ENCODE data around the gene FLII.
A peak's percentile ranks its signal among the peaks of the same experiment; 100 is the strongest.
"Not testable (repeated sequence)": the region's sequence is repeated elsewhere in the genome, so short reads cannot be mapped to it uniquely, and the experiment has no call there.

FLII gene

GRCh38 chr17:18226284-18226945 is 32.1 kb downstream of the FLII start:
- Histone ChIP-seq H3K36me3 (ENCODE audit: insufficient read depth, low read length) (no peaks in the 10 kb centered on the region), H3K4me1 (ENCODE audit: insufficient read depth, low read length) (peaks cover 6% of the 10 kb centered on the region), H3K9ac (ENCODE audit: low read depth, low read length) (peak overlapping the region; percentile 99), H3K9me3 (ENCODE audit: control insufficient read depth, insufficient read depth, low read length) (no peaks in the 10 kb centered on the region)

GRCh38 chr17:18225642-18226283 is 32.8 kb downstream of the FLII start:
- no peaks in the 10 kb centered on the region for H3K36me3 ChIP-seq (ENCODE audit: insufficient read depth, low read length)
- peaks cover 6% of the 10 kb centered on the region for H3K4me1 ChIP-seq (ENCODE audit: insufficient read depth, low read length)
- no peaks in the 10 kb centered on the region for H3K9me3 ChIP-seq (ENCODE audit: control insufficient read depth, insufficient read depth, low read length)
- peak overlapping the region; percentile 99 for H3K9ac ChIP-seq (ENCODE audit: low read depth, low read length)

GRCh38 chr17:18225121-18225641 is 33.4 kb downstream of the FLII start, which contains the start of gene LLGL1:
TSS of gene LLGL1 (plus strand) at chr17:18225635. CDS start at chr17:18225683, 48 bp downstream.
- Histone ChIP-seq H3K9ac (ENCODE audit: low read depth, low read length) (peak within 1 kb of the TSS; percentile 99), H3K4me1 (ENCODE audit: insufficient read depth, low read length) (peaks cover 6% of the 10 kb centered on the region), H3K36me3 (ENCODE audit: insufficient read depth, low read length) (no peaks in the 10 kb centered on the region), H3K9me3 (ENCODE audit: control insufficient read depth, insufficient read depth, low read length) (no peaks in the 10 kb centered on the region)

GRCh38 chr17:18224387-18225120 is 34.0 kb downstream of the FLII start:
- no peaks in the 10 kb centered on the region for H3K9me3 ChIP-seq (ENCODE audit: control insufficient read depth, insufficient read depth, low read length)
- H3K9ac ChIP-seq (ENCODE audit: low read depth, low read length), result peak overlapping the region; percentile 60
- no peaks in the 10 kb centered on the region for H3K36me3 ChIP-seq (ENCODE audit: insufficient read depth, low read length)
- peaks cover 6% of the 10 kb centered on the region for H3K4me1 ChIP-seq (ENCODE audit: insufficient read depth, low read length)

- H3K9me3 ChIP-seq (ENCODE audit: control insufficient read depth, insufficient read depth, low read length), result no peaks in the 10 kb centered on the region
- no peaks in the 10 kb centered on the region for H3K36me3 ChIP-seq (ENCODE audit: insufficient read depth, low read length)
- peak overlapping the region; percentile 60 for H3K9ac ChIP-seq (ENCODE audit: low read depth, low read length)
- peaks cover 6% of the 10 kb centered on the region for H3K4me1 ChIP-seq (ENCODE audit: insufficient read depth, low read length)
Measured at GRCh38 chr17:18224053-18224386, 34.5 kb downstream of the FLII start.

GRCh38 chr17:18218756-18219415 is 39.7 kb downstream of the FLII start:
- H3K4me1 ChIP-seq (ENCODE audit: insufficient read depth, low read length), result peaks cover 3% of the 10 kb centered on the region; the same call in 1 of the 2 replicates
- H3K36me3 ChIP-seq (ENCODE audit: insufficient read depth, low read length), result no peaks in the 10 kb centered on the region
- no peaks in the 10 kb centered on the region for H3K9me3 ChIP-seq (ENCODE audit: control insufficient read depth, insufficient read depth, low read length)
- no peak overlapping the region for H3K9ac ChIP-seq (ENCODE audit: low read depth, low read length)

- no peaks in the 10 kb centered on the region for H3K9me3 ChIP-seq (ENCODE audit: control insufficient read depth, insufficient read depth, low read length)
Measured at GRCh38 chr17:18217412-18218015, 41.0 kb downstream of the FLII start.

GRCh38 chr17:18216906-18217305 is 41.6 kb downstream of the FLII start:
- H3K4me1 ChIP-seq (ENCODE audit: insufficient read depth, low read length); H3K9ac ChIP-seq (ENCODE audit: low read depth, low read length); H3K9me3 ChIP-seq (ENCODE audit: control insufficient read depth, insufficient read depth, low read length); H3K36me3 ChIP-seq (ENCODE audit: insufficient read depth, low read length): not testable (repeated sequence)

More at GRCh38 chr17:18217412-18218015, 41.0 kb downstream of the FLII start:
- Histone ChIP-seq H3K36me3 (ENCODE audit: insufficient read depth, low read length) (no peaks in the 10 kb centered on the region), H3K9ac (ENCODE audit: low read depth, low read length) (no peak overlapping the region), H3K4me1 (ENCODE audit: insufficient read depth, low read length) (0 out of 2 replicates have a peak, but pooled peaks cover 3% of the 10 kb centered on the region)

- Histone ChIP-seq H3K9me3 (ENCODE audit: control insufficient read depth, insufficient read depth, low read length) (no peaks in the 10 kb centered on the region), H3K36me3 (ENCODE audit: insufficient read depth, low read length) (peaks cover 14% of the 10 kb centered on the region), H3K4me1 (ENCODE audit: insufficient read depth, low read length) (0 out of 2 replicates have a peak, but pooled peaks cover 3% of the 10 kb centered on the region), H3K9ac (ENCODE audit: low read depth, low read length) (no peak overlapping the region)
Measured at GRCh38 chr17:18213666-18214270, 44.8 kb downstream of the FLII start.

- Histone ChIP-seq H3K9ac (ENCODE audit: low read depth, low read length) (no peak overlapping the region), H3K4me1 (ENCODE audit: insufficient read depth, low read length) (peaks cover 5% of the 10 kb centered on the region), H3K36me3 (ENCODE audit: insufficient read depth, low read length) (peaks cover 18% of the 10 kb centered on the region), H3K9me3 (ENCODE audit: control insufficient read depth, insufficient read depth, low read length) (no peaks in the 10 kb centered on the region)
Measured at GRCh38 chr17:18208092-18208491, 50.4 kb downstream of the FLII start.

GRCh38 chr17:18206962-18207361 is 51.6 kb downstream of the FLII start:
- H3K9me3 ChIP-seq (ENCODE audit: control insufficient read depth, insufficient read depth, low read length), result no peaks in the 10 kb centered on the region
- no peak overlapping the region for H3K9ac ChIP-seq (ENCODE audit: low read depth, low read length)
- H3K4me1 ChIP-seq (ENCODE audit: insufficient read depth, low read length), result peaks cover 11% of the 10 kb centered on the region
- H3K36me3 ChIP-seq (ENCODE audit: insufficient read depth, low read length), result peaks cover 18% of the 10 kb centered on the region

- Histone ChIP-seq H3K9ac (ENCODE audit: low read depth, low read length) (no peak overlapping the region), H3K36me3 (ENCODE audit: insufficient read depth, low read length) (peaks cover 18% of the 10 kb centered on the region), H3K9me3 (ENCODE audit: control insufficient read depth, insufficient read depth, low read length) (no peaks in the 10 kb centered on the region), H3K4me1 (ENCODE audit: insufficient read depth, low read length) (peaks cover 11% of the 10 kb centered on the region)
Measured at GRCh38 chr17:18205861-18206260, 52.7 kb downstream of the FLII start.

- Histone ChIP-seq H3K9me3 (ENCODE audit: control insufficient read depth, insufficient read depth, low read length) (no peaks in the 10 kb centered on the region), H3K4me1 (ENCODE audit: insufficient read depth, low read length) (peaks cover 11% of the 10 kb centered on the region), H3K9ac (ENCODE audit: low read depth, low read length) (no peak overlapping the region), H3K36me3 (ENCODE audit: insufficient read depth, low read length) (peaks cover 6% of the 10 kb centered on the region)
Measured at GRCh38 chr17:18203308-18203707, 55.2 kb downstream of the FLII start.

Measured in ES-I3 (cell line).